GM19324 (cell line): Measurements from ENCODE around the gene PTS.

ENCODE experiments used
- ATAC-seq: cut with Tn5 transposase; IDR thresholded peaks from one replicate; pipeline ENCODE4 v1.9.1; 2021; ENCODE audit warnings: mild to moderate bottlenecking, moderate library complexity; ENCODE audit not compliant: unreplicated experiment, low FRiP score

Gene PTS

DNA sequence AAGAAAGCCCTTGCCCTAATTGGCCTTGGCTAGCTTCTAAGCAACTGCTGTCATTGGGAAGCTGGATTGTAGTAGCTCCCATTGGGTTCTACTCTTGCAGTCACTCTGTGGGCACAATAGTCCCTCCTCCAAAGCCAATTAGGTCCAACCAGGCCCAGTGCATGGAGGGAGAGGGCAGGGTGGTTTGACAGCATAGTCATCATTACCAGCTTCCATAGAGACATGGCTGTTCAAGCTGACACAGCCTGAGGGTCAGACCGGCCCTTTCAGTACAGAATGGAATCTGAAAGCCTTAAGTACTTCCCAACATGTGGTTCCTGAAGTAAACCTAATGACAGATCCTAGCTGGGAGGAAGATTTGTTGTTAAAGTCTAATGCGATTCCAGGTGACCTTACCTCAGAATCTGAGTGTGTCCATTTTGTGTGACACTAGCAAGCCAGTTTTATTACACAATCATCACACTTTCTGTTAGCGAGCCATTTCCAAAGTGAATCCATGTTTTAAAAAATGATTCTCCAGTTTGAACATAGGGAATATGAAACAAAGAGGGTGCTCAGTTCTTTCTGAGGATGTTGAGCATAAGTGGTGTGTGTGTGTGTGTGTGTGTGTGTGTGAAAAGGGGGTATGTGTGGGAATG is 27.5 kb downstream of the PTS start:
- ATAC-seq: no peak

DNA sequence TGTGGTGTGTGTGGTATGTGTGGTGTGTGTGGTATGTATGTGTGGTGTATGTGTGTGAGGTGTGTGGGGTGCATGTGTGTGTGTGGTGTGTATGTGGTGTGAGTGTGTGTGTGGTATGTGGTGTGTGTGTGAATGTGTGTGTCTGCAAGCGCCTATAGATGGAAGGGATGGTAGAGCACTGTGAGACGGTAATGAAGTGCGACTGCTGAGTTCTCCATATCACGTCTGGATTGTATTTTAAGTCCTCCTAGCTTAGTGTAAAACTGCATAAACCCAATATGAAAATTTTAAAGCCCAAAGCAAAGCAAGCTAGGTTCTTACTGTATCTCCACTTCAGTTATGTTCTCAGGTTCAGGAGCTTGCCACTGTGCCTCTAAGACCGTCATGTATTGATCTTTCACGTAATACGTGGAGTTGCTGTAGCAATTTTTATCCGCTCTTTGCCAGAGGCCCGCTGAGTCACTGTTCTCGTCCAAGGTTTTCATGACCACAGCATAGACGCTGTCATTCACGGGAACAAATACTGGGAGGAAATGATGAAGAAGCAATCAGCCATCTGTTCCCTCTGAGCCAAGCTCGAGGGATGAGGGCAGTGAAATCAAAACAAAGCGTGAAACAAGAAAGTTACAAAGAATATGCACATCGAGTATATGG is 29.0 kb downstream of the PTS start:
- ATAC-seq: no peak

DNA sequence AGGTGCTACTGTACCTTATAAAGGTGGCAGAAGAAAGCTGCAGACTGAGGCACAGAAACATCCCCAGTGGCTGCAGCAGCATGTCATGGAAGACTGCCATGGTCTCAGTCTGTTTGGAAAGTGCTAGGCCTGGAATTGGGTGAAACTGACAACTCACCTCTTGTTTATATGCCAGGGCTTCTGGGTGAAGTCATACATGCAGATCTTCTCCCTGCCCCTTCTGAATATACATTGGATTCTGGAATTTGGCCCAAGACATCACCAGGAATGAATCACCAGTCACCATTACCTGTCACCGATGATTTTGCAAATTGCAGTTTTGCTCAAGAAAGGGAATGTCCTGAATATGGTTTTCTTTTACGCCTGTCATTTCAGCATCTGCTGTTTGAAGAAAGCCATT is 34.3 kb downstream of the PTS start, which contains the start of gene PLET1:
Gene PLET1, minus strand, starts transcription at position 371 of the 400 bp plus-strand sequence. Its CDS starts 271 bp downstream, at position 100.
- no peak for ATAC-seq

DNA sequence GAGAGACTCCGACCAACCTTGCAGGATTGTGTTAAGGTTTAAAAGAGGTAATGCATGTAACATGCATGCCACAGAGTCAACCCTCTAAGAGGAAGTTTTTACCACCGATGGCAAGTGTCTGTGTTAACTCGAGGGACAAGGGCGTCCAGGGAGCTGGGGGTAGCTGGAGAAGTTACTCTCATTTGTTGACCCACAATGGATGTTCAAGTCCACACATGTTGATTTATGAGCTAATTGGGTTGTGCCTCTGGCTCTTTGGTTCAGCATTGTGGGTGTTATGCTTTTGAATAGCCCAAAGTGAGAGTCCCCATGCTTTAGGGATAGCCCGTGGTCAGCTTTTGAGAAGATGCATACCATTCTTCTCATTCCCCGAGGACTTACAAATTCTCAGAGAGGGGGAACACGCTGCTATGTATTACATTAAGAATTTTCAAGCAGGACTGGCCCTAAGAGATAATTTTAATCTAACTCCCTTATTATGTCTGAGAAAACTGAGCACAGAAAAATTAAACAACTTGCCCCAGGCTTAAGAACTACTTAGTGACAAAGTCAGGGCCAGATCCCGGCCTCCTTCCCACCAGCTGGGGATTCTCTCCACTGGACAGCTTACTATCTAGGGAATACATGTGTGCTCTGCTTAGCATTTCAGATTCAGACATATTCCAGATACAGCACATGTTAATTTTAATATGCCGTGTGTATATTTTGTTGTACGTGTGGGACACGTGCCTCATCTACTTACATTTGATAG is 39.6 kb downstream of the PTS start:
- no peak for ATAC-seq

DNA sequence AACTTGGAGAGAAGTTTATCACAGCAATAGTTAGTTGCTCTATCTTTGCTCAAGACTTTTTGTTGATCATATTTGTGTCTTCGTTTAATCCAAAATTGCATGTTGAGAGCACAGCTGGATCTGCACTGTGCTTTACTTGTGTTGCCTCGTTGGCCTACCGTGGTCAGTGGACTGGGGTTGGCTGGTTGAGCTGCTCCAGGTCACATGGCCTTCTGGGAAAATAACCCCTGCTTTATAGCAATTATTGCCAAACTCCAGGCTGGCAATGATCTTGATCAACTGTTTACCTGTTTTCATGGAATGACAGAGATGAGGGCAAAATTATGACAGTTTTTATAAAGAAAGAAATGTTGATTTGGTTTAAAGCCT is 40.2 kb downstream of the PTS start:
- ATAC-seq: no peak

DNA sequence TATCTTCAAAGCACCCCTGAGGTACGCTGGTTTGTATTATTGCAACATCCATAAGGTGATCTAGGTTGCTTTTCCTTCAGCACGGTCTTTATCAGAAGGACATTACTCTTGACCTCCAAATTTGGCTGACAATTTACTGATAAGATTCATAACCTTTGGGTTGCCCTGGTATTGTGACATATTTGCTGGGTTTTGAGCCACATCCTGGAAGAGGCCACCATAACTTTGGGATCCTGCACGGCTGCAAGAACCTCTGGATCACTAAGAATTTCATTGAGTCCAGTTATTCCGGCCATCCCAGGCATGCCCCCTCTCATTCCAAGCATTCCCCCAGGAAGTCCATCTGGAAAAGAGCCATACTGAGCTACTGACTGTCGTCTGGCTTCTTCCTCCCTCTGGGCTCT is 41.0 kb downstream of the PTS start:
- ATAC-seq: no peak

DNA sequence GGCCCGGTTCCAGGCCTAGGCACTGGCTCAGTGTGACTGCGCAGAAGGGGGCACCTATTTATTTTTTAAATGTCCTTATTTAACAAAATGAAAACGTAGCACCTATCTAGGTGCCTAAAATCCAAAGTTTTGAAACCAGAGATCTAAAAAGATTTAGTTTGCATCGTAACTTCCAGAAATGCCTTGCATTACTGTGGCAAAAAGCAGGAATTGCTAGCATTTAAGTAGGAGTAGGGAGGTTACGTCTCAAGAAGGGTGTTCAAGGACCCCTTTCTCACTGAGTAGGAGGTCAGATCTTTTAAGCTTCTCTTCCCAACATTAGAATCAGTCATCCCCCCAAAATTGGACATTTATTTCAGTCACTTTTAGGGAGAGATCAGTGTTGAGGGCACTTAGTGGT is 42.2 kb downstream of the PTS start:
- no peak for ATAC-seq

DNA sequence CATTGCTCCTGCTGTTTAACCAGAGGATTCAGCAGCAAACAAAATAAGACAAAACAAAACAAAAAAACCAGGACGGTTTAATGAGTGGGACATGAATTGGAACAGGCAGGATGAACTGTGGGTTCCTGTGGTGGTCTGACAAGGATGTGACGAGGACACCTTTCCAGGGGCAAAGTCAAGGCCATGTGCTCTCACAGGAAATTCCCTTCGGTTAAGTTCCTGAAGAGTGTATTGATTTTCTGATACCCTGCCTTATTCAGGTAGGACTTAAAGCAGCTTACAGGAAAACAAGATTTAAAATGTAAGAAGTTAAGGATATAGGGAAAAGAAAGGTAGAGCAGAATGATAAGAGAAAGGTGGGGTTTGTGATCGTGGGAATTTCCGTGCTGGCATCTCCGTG is 42.9 kb downstream of the PTS start:
- no peak for ATAC-seq

DNA sequence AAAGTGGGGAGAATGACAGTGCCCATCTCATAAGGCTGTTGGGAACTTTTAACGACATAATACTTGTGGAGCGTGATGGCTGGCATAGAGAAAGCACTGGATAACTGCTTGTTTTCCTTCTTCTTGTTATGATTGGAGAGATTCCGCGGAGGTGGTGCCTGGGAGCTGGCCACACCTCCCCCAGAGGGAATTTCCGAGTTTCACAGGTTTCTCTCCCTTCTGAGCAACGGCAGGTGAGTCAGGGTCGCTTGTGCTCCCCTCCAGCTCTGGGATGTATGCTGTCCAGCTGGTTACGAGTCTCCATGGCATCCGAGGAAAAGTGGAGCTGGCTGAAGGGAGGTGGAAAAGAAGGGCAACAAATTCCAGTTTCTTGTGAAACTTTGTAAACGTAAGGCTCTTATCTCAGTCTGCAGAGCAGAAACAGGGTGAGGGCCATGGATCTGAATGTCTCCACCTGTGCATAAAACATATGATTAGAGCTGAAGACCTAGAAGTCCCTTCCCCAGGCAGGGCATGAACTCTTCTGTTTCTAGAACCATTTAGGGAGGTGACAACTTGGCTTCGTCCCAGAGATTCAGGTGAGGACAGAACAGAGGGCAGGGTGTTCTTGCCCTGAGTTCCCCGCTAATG is 44.4 kb downstream of the PTS start:
- no peak for ATAC-seq

DNA sequence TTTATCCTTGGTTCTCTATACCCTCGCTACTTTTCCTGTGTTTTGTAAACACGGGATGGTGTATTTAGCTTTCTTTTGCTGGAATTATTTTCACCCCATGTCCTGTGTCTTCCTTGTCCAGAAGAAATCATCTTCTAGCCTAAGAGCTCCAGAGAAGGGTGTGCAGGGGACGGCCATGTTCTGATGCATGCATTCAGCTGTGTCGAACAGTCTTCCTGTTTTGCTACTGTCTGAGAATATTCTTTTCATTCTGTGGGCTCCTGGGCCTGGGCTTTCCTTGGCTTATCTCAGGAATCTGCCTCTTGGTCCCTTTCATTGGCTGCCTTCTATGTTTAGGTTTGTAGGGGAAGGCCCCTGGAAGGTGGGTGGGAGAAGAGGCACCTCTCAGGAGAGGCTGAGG is 45.0 kb downstream of the PTS start:
- no peak for ATAC-seq

DNA sequence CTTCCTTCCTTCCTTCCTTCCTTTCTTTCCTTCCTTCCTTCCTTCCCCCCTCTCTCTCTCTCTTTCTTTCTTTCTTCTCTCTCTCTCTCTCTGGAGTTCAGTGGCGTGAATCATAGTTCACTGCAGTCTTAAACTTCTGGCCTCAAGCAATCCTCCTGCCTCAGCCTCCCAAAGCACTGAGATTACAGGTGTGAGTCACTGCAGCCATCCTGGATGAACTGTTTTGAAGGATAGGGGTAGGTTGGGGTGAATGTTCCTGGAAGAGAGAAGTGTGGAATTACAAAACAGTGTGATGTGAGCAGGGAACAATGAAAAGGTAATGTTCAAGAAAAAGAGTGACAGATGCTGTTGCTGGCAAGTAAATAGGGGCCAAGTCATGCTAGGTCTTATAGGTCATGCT is 46.8 kb downstream of the PTS start:
- ATAC-seq: no peak

DNA sequence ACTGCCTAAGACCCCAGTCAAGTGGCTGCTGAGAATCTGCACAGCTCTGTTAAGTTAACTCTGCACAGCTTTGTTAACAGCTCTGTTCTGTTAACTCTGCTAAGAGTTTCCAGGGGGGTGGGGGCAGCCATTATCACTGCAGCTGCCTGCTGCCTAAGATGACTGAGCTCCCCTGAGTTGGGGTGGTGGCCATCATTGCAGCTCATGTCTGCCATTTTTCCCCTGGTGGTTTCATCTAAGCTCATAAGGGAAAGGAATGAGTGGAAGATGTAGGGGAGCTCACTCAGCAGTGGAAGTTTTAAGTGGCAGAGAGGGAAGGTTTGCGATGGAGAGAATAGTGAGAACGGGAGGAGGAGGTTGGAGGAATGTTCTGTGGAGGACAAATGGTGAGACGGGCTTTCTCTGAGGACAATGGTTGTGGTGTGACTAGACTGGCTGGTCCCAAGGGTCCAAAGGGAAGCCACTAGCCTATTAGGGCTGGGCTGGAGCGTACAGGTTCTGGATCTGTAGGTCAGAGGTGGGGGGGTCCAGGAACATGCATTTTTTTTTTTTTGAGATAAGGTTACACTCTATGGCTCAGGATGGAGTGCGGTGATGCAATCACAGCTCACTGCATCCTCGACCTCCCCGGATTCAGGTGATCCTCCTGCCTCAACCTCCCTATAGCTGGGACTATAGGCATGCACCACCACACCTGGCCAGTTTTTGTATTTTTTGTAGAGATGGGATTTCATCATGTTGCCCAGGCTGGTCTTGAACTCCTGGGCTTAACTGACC is 48.0 kb downstream of the PTS start:
- no peak for ATAC-seq

DNA sequence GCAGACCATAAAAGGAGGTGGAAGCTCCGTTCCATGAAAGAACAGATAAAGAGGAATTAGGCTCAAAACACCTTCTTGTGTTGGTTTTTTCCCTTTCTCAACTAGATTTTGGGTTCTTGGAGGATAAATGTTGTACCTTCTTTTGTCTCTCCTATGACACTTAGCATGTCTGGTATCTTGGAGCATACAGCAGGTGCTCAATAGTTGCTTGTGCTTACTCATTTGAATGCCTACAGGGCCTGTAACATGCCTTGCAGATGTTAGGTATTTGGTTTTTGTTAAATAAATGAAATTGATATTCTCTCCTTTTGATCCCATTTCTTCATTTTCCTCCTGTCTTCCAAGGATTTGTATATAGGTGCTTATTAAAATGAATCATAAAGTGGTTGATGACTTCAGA is 50.8 kb downstream of the PTS start:
- ATAC-seq: no peak

DNA sequence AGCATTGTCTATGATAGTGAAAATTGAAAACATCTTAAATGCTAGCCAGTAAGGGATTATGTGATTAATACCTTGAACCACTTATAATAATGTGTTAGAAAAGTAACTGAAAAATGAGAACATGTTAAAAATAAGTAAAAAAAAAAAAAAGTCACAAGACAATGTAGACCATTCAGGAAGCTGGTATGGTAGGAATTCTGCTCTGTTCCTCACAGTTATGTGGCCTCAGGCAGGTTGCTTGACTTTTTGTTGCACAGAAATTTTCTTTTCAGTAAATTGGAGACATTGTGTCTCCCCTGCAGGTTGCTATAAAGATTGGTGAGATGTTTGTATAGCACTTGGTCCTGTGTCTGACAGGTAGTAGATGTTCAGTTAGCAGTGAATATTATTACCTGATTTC is 51.7 kb downstream of the PTS start:
- no peak for ATAC-seq

DNA sequence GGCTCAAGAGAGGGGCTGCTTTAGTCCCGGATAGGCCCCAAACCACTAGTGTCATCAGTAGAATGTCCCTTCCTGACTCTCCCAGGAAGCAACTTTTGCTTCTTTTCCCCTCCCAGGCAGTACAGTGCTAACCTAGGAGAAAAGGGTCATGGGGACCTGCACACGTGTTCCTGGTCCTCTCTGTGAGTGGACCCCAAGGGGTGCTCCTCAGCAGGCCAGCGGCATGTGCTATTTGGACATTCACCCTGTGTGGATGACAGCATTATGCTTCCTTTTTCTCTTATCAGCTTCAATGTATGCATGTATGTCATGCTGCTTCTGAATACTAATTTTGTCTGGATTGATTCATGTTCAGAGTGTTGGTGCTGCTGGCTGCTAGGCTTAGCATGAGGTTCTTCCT is 52.6 kb downstream of the PTS start:
- no peak for ATAC-seq

DNA sequence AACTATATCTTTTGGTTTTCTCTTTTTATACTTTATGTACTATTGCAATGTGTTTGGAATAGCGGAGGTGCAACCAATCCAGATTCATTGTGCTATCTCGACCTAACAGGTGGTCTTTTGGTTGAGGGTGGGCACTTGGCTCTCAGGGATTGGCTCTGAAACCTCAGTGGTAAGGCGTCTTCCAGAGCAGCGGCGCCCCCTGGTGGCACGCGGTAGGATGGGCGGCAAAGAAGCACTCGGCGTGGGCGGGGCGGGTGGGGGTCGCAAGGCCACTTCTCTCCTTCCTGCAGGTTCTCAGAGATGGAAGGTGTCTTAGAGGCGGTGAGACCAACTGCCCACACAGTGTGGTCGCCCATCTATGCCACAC is 53.7 kb downstream of the PTS start:
- ATAC-seq: peak; percentile 42

DNA sequence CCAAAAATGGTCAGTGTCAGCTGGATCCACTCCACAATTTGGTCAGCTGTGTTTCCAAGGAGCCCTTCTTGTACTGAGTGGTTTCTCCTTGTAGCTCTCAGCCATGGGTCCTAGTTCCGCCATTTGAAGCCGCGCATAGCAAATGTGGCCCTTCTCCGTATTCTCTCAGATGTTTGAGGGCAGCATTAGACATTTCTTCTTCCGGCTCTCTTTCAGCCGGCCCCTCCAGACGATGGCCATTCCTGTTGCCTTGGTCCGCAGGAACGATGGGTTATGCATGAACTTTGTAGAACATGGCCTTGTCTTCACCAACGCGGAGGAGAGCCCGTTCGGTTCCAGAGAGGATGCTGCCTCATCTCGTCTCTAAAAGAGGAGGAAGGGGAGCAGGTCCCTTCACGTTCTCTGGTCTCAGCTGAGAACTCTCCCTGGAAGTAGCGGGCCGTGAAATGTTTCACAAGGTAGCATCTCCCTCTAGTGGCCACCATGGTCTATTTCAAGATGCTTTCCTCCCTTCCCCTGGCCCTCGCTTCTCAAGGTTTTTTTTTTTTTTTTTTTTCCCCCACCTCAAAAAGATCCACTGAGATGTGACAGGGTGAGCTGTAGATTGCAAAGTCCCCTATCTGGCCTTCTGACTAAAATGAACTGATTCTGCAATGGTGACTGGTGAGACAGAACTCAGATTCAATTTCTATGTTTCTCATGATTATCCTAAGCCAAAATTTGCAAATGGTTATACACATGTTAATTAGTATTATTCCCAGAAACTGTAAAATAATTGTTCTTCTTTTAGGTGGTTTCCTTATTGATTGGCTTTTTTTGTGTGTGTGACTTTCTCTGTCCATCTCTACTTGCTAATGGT is 54.3 kb downstream of the PTS start:
- peak; percentile 69 for ATAC-seq

DNA sequence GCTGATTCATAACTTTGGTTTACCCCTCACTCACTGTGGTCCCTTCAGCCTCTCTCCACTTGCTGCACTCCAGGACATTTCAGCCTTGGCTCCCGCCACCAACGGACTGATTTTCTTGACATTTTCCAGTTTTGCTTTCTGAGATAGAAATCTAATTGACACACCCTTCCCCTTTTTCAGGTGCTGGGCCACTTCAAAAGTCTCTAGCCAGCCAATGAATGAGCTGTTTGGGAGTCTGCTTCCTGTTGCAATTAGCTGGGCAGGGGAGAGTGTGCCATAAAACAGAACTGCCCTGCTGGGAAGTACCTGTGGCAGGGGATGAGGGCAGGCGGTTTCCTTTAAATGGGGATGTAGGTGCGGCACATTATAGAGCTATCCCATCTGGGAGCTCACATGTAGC is 55.5 kb downstream of the PTS start:
- no peak for ATAC-seq
